H1 (cell line): ENCODE data around the gene TBC1D22A. TPM values are rescaled to one million over a fixed set of nuclear protein-coding genes. Genes with fewer than 3 reads are reported as not detected.

ENCODE experiments used
- CTCF ChIA-PET: fragments of 300-600 bp; sonication (Branson Sonifier 250); formaldehyde crosslinking; loops from one replicate; lab custom pipeline; 2021; ENCODE audit not compliant: partially characterized antibody; lab: Charles Lee
- POLR2A ChIA-PET: fragments of 300-600 bp; sonication (Branson Sonifier 250); formaldehyde crosslinking; loops from one replicate; lab custom pipeline; 2021; ENCODE audit warnings: inconsistent platforms; ENCODE audit not compliant: partially characterized antibody; lab: Charles Lee
- DNase-seq, 2 experiments: peaks; one replicate each; pipeline versions ENCODE4 v3.0.0 to v3.0.0-alpha.2; 2010 to 2022; ENCODE audit warnings: low spot score in 2 of 2, low read depth in 1 of 2, mixed read lengths in 1 of 2
- FAIRE-seq: peaks from 2 replicates; lab custom pipeline; 2011; peaks lifted over from hg19 to GRCh38; lab: Jason Lieb, UNC
- H2AFZ ChIP-seq: 2 replicates; pipeline ENCODE4 v1.8.1; 2012; ENCODE audit warnings: low read length, inconsistent platforms
- H2AK5ac ChIP-seq: 2 replicates; pipeline ENCODE4 v1.6.1; 2013; ENCODE audit warnings: low read depth, low read length
- H2BK120ac ChIP-seq: replicated peaks from 2 replicates; pipeline ENCODE3; 2013; ENCODE audit warnings: low read depth, low read length, inconsistent platforms
- H2BK12ac ChIP-seq: 2 replicates; pipeline ENCODE4 v1.6.1; 2013; ENCODE audit warnings: low read depth, low read length
- H2BK15ac ChIP-seq: 2 replicates; pipeline ENCODE4 v1.6.1; 2013; ENCODE audit warnings: low read length
- H2BK20ac ChIP-seq: 2 replicates; pipeline ENCODE4 v1.6.1; 2013; ENCODE audit warnings: low read length
- H2BK5ac ChIP-seq: 2 replicates; pipeline ENCODE4 v1.6.1; 2013; ENCODE audit warnings: low read depth, low read length
- H3K14ac ChIP-seq: 2 replicates; pipeline ENCODE4 v1.6.1; 2013; ENCODE audit warnings: inconsistent platforms; ENCODE audit not compliant: insufficient read length
- H3K18ac ChIP-seq: 2 replicates; pipeline ENCODE4 v1.6.1; 2013; ENCODE audit warnings: low read length; ENCODE audit errors: extremely low read depth
- H3K23ac ChIP-seq: 2 replicates; pipeline ENCODE4 v1.6.1; 2013; ENCODE audit warnings: inconsistent platforms; ENCODE audit not compliant: insufficient read length
- H3K23me2 ChIP-seq: 2 replicates; pipeline ENCODE4 v1.6.1; 2013; ENCODE audit warnings: low read depth, low read length
- H3K27ac ChIP-seq: 2 replicates; pipeline ENCODE4 v1.6.1; 2011; ENCODE audit warnings: low read depth, low read length, inconsistent platforms
- H3K27me3 ChIP-seq, 4 experiments: replicated peaks in 1 of 4; 1 replicate in 1 of 4; 2 replicates in 3 of 4; pipeline versions ENCODE4 v1.6.1 to v1.8.1; 2011 to 2013; ENCODE audit warnings: low read length in 3 of 4, mild to moderate bottlenecking in 3 of 4, inconsistent platforms in 2 of 4, mixed read lengths in 2 of 4, moderate library complexity in 1 of 4; ENCODE audit not compliant: control insufficient read depth in 3 of 4, insufficient read depth in 3 of 4; ENCODE audit errors: extremely low read depth in 1 of 4
- H3K36me3 ChIP-seq, 4 experiments: 2 replicates each; pipeline versions ENCODE4 v1.6.1 to v1.8.1; 2011 to 2013; ENCODE audit warnings: mild to moderate bottlenecking in 4 of 4, low read length in 3 of 4, moderate library complexity in 2 of 4, control low read depth in 1 of 4, inconsistent platforms in 1 of 4; ENCODE audit not compliant: insufficient read depth in 4 of 4, control insufficient read depth in 2 of 4
- H3K4ac ChIP-seq: replicated peaks from 2 replicates; pipeline ENCODE3; 2013; ENCODE audit warnings: low read length, low read depth, mixed read lengths, inconsistent platforms; ENCODE audit not compliant: insufficient read length
- H3K4me1 ChIP-seq, 4 experiments: replicated peaks in 1 of 4; 1 replicate in 1 of 4; 2 replicates in 3 of 4; pipeline versions ENCODE4 v1.6.1 to v1.8.1; 2011 to 2013; ENCODE audit warnings: low read length in 3 of 4, inconsistent platforms in 2 of 4, mixed read lengths in 1 of 4; ENCODE audit not compliant: insufficient read depth in 4 of 4, control insufficient read depth in 3 of 4
- H3K4me2 ChIP-seq, 2 experiments: 2 replicates each; pipeline versions ENCODE4 v1.6.1 to v1.8.1; 2011 to 2013; ENCODE audit warnings: low read depth in 2 of 2, low read length in 2 of 2, control low read depth in 1 of 2, inconsistent platforms in 1 of 2, mild to moderate bottlenecking in 1 of 2; ENCODE audit not compliant: insufficient read depth in 1 of 2
- H3K4me3 ChIP-seq, 4 experiments: fragments of 200-600, 300-600 bp in 1 of 4; sonication (generic), shearing (Covaris generic), sonication (Bioruptor Twin) in 1 of 4; 2 replicates each; pipeline versions ENCODE4 v1.5.1 to v1.8.1; 2011 to 2016; ENCODE audit warnings: low read length in 4 of 4, low read depth in 3 of 4, control low read depth in 2 of 4, inconsistent platforms in 2 of 4, mild to moderate bottlenecking in 2 of 4, mixed read lengths in 1 of 4, moderate library complexity in 1 of 4; ENCODE audit not compliant: insufficient read depth in 2 of 4; ENCODE audit errors: extremely low read depth in 1 of 4
- H3K56ac ChIP-seq: replicated peaks from 2 replicates; pipeline ENCODE3; 2013; ENCODE audit warnings: low read depth, mild to moderate bottlenecking, mixed read lengths, low read length, inconsistent platforms; ENCODE audit not compliant: insufficient read length
- H3K79me1 ChIP-seq: 2 replicates; pipeline ENCODE4 v1.6.1; 2013; ENCODE audit warnings: low read depth, low read length, control low read depth
- H3K79me2 ChIP-seq, 2 experiments: 2 replicates each; pipeline versions ENCODE4 v1.6.1 to v1.8.1; 2012 to 2013; ENCODE audit warnings: low read length in 2 of 2, mild to moderate bottlenecking in 2 of 2, inconsistent platforms in 1 of 2; ENCODE audit not compliant: insufficient read depth in 2 of 2, control insufficient read depth in 1 of 2
- H3K9ac ChIP-seq, 4 experiments: replicated peaks in 1 of 4; 1 replicate in 1 of 4; 2 replicates in 3 of 4; pipeline versions ENCODE4 v1.6.1 to v1.8.1; 2011 to 2013; ENCODE audit warnings: low read depth in 3 of 4, low read length in 3 of 4, control low read depth in 2 of 4, mild to moderate bottlenecking in 2 of 4, moderate library complexity in 2 of 4, inconsistent platforms in 1 of 4; ENCODE audit errors: extremely low read depth in 1 of 4
- H3K9me3 ChIP-seq, 2 experiments: 2 replicates each; pipeline versions ENCODE4 v1.6.1 to v1.8.1; 2012 to 2013; ENCODE audit warnings: mild to moderate bottlenecking in 2 of 2, moderate library complexity in 2 of 2, control low read depth in 1 of 2, inconsistent platforms in 1 of 2, low read depth in 1 of 2, low read length in 1 of 2, mixed read lengths in 1 of 2; ENCODE audit not compliant: insufficient read depth in 2 of 2
- H4K20me1 ChIP-seq, 2 experiments: replicated peaks in 1 of 2; 2 replicates each; pipeline versions ENCODE3 to v1.8.1; 2011 to 2013; ENCODE audit warnings: inconsistent platforms in 2 of 2, low read length in 2 of 2, mild to moderate bottlenecking in 1 of 2; ENCODE audit not compliant: insufficient read depth in 2 of 2, control insufficient read depth in 1 of 2
- H4K5ac ChIP-seq: 2 replicates; pipeline ENCODE4 v1.6.1; 2013; ENCODE audit warnings: low read length, low read depth, mixed read lengths, inconsistent platforms; ENCODE audit not compliant: insufficient read length
- H4K8ac ChIP-seq: 2 replicates; pipeline ENCODE4 v1.8.0; 2013; ENCODE audit warnings: mild to moderate bottlenecking, moderate library complexity, low read length, inconsistent platforms; ENCODE audit not compliant: insufficient read depth; ENCODE audit errors: extremely low read depth
- H4K91ac ChIP-seq: replicated peaks from 2 replicates; pipeline ENCODE3; 2013; ENCODE audit warnings: low read length, mixed read lengths, inconsistent platforms; ENCODE audit not compliant: insufficient read length
- BACH1 ChIP-seq: IDR thresholded peaks from 2 replicates; pipeline ENCODE4 v1.6.1; 2012; ENCODE audit warnings: low read length, improper control_type of control experiment
- BRCA1 ChIP-seq: IDR thresholded peaks from 2 replicates; pipeline ENCODE4 v1.6.1; 2012; ENCODE audit warnings: low read depth, low read length, improper control_type of control experiment
- CBX5 ChIP-seq: fragments of 300-800, 300-1000 bp; sonication (generic); IDR thresholded peaks from 2 replicates; pipeline ENCODE4 v1.7.1; 2016; ENCODE audit warnings: antibody characterized with exemption, low read length, low read depth
- MAFK ChIP-seq: IDR thresholded peaks from 2 replicates; pipeline ENCODE4 v1.6.1; 2012; ENCODE audit warnings: low read depth, mild to moderate bottlenecking, improper control_type of control experiment, low read length
- WGBS, 2 experiments: shearing (Covaris generic) in 1 of 2; methylation state at CpG; one replicate each; pipeline versions ENCODE4 v1.1.6 to v1.1.7; 2013 to 2015; ENCODE audit warnings: low lambda C conversion rate in 2 of 2, mixed read lengths in 2 of 2, inconsistent platforms in 1 of 2, low coverage in 1 of 2, missing lambda C conversion rate in 1 of 2; ENCODE audit not compliant: insufficient replicate concordance in 2 of 2, insufficient coverage in 1 of 2, insufficient read length in 1 of 2; ENCODE audit errors: extremely low coverage in 1 of 2, missing lambda C conversion rate in 1 of 2; 5-methylcytosine and 5-hydroxymethylcytosine counted together
- polyA plus RNA-seq, 7 experiments: library from polyadenylated mRNA; depleted of rRNA in 3 of 7; stranded (reverse) in 5 of 7; unstranded in 2 of 7; fragments of >200 nt in 5 of 7; fragments of 200-250 nt in 2 of 7; gene quantifications; 1 replicate in 5 of 7; 2 replicates in 1 of 7; 4 replicates in 1 of 7; pipeline versions ENCODE4 v1.2.1 to v1.2.3, GENCODE V29; 2011 to 2013; ENCODE audit warnings: missing spikeins in 2 of 7, mixed read lengths in 2 of 7
- total RNA-seq: library from RNA; stranded (reverse); fragmentation: NEBNext Ultra II Directional; extraction: Animal tissue kit (Norgen Biotek cat#: 25700); gene quantifications from 2 replicates; pipeline ENCODE4 v1.2.1, GENCODE V29; 2021

The TBC1D22A gene
- total and polyA plus RNA-seq, 2 of the 8 experiments (the other 6 are each of a cell fraction or from before 2014, with no cell fraction given) = 11.9 to 18.4 TPM

- no peak overlapping the region for H3K14ac ChIP-seq
- H3K4me1 ChIP-seq = peaks cover 0 to 14% (median 9%) of the 10 kb centered on the region in 4 experiments; a peak in 5 of 7 replicates
- peak; percentile 96 for TF ChIP-seq MAFK
- peak; percentile 86 for TF ChIP-seq BACH1
- no peak for TF ChIP-seq CBX5
- TF ChIP-seq BRCA1 = no peak
- H2BK120ac ChIP-seq = no peak overlapping the region
- H3K27ac ChIP-seq = no peak overlapping the region
- H3K79me1 ChIP-seq = no peaks in the 10 kb centered on the region
- H2BK15ac ChIP-seq = no peak overlapping the region
- no peak overlapping the region for H4K91ac ChIP-seq
- H2AFZ ChIP-seq = no peak overlapping the region
- H3K23ac ChIP-seq = no peak overlapping the region
- FAIRE-seq (no peak), DNase-seq (no peak)
- no peak overlapping the region for H3K9ac ChIP-seq
- no peaks in the 10 kb centered on the region for H3K79me2 ChIP-seq
- no peak overlapping the region for H3K4me2 ChIP-seq
- no peak overlapping the region for H3K56ac ChIP-seq
- H3K36me3 ChIP-seq = no peaks in the 10 kb centered on the region
- H3K18ac ChIP-seq = no peak overlapping the region
- no peak overlapping the region for H4K5ac ChIP-seq
- H3K27me3 ChIP-seq = no peaks in the 10 kb centered on the region
- no peaks in the 10 kb centered on the region for H3K23me2 ChIP-seq
- POLR2A ChIA-PET = no interaction called here
- H2BK12ac ChIP-seq = no peak overlapping the region
- H3K4me3 ChIP-seq = no peak overlapping the region
- H2BK20ac ChIP-seq = no peak overlapping the region
- H4K8ac ChIP-seq = no peak overlapping the region
- H3K4ac ChIP-seq = no peak overlapping the region
- WGBS, 2 experiments = 86% methylated on average over 9 of the region's 9 CpGs; no CpG with 5 or more reads in 1 of the 2 experiments
- CTCF ChIA-PET = interaction anchor here (0.8 to 1.0 kb wide), 2 partner anchors 35 to 266 kb away, joined by 3 read pairs; no protein-coding TSS in a partner anchor
- peaks cover 0 to 4% of the 10 kb centered on the region in 2 experiments; a peak in 3 of 4 replicates for H3K9me3 ChIP-seq
- H2BK5ac ChIP-seq = no peak overlapping the region
- no peak overlapping the region for H2AK5ac ChIP-seq
- H4K20me1 ChIP-seq = peaks cover 0 to 4% of the 10 kb centered on the region in 2 experiments
These were observed 330.5 kb downstream of the TBC1D22A start for GRCh38 chr22:47092896-47093311.
